ENCODE measurements around the gene SSR1.
A peak's percentile ranks its signal among the peaks of the same experiment; 100 is the strongest.
"Not testable (repeated sequence)": the region's sequence is repeated elsewhere in the genome, so short reads cannot be mapped to it uniquely, and the experiment has no call there.

Gene SSR1

DNA sequence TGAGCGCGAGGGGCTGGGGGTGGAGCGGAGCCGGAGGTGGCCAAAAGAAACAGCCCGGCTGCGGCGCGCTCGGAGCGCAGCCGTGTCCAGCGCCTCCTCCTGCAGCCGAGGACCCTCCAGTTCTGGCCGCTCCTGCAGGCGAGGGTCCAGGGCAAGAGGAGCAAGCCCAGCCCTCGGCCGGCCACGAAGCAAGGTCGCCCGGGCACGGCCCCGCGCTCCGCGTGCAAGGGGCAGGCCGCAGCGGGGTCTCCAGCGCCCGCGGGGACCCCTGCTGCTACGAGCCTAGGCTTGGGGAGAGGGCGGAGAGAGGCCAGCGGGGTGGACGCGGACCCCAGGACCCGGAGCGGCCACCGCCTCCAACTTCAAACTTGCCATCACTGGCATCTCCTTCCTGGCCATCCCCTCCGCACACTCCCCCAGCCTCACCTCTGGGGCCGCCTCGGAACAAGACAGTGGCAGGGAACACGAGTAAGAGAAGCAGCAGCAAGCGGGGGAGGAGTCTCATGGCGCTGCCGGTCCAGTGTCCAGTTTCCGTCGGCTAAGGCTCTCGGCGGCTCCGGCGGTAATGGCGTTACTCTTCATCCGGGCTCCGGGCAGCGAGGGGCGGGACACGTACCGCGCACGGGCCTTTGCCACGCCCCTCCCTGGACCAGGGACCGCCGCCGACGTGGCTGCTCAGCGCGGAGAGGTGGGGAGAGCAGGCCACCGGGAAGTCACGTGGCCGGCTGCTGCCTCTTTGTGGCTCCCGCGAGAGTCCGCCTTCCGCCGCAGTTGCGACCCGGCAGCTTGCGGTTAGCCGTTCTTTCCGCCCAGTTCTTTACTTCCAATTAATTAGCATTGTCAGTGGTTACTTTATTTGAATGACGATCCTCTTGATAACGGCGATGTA, at the start of gene SSR1:
Gene SSR1, minus strand, starts transcription at position 584 of the 889 bp plus-strand sequence. Its CDS starts 79 bp downstream, at position 505.
- DNase-seq = peak; percentile 68

DNA sequence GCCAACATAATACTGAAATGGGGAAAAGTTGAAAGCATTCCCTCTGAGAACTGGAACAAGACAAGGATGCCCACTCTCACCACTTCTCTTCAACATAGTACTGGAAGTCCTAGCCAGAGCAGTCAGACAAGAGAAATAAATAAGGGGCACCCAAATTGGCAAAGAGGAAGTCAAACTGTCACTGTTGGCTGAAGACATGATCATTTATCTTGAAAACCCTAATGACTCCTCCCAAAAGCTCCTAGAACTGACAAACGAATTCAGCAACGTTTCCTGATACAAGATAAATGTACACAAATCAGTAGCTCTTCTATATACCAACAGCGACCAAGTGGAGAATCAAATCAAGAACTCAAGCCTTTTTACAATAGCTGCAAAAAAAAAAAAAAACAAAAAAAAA, 38.9 kb upstream of the SSR1 start:
- not testable (repeated sequence) for DNase-seq

DNA sequence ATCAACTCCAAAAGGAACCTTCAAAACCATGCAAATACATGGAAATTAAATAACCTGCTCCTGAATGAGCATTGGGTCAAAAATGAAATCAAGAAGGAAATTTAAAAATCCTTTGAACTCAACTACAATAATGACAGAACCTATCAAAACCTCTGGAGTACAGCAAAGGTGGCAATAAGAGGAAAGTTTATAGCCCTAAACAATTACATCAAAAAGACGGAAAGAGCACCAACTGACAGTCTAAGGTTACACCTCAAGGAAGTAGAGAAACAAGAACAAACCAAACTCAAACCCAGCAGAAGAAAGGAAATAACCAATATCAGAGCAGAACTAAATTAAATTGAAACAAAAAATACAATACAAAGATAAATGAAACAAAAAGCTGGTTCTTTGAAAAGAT, 37.6 kb upstream of the SSR1 start:
- DNase-seq = not testable (repeated sequence)

DNA sequence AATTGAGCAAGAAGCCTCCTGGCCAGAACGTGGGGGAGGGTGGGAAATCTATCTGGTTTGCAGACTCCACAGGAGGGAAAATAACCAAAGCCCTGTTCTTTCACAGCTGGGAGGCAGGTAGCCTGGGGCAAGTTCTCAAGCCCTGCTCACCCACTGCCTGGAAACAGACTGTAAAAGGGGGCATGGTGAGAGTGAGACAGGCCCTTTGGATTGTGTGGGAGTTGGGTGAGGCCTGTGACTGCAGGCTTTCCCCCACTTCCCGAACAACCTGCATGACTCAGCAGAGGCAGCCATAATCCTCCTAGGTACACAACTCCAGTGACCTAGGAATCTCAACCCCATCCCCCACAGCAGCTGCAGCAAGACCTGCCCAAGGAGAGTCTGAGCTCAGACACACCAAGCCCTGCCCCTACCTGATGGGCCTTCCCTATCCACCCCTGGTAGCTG, 34.6 kb upstream of the SSR1 start:
- not testable (repeated sequence) for DNase-seq

DNA sequence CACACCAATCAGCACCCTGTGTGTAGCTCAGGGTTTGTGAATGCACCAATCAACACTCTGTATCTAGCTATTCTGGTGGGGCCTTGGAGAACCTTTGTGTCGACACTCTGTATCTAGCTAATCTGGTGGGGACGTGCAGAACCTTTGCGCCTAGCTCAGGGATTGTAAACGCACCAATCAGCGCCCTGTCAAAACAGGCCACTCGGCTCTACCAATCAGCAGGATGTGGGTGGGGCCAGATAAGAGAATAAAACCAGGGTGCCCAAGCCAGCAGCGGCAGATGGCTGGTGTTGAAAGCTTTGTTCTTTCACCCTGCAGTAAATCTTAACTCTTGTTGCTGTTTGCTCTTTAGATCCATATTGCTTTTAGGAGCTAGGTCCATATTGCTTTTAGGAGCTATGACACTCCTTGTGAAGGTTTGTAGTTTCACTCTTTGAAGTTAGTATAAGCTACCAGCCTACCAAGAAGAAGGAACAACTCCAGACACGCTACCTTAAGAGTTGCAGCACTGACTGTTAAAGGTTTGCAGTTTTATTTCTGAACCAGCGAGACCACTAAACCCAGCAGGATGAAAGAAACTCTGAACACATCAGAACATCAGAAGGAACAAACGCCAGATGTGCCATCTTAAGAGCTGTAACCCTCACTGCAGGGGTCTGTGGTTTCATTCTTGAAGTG, 31.9 kb upstream of the SSR1 start:
- DNase-seq = not testable (repeated sequence)

DNA sequence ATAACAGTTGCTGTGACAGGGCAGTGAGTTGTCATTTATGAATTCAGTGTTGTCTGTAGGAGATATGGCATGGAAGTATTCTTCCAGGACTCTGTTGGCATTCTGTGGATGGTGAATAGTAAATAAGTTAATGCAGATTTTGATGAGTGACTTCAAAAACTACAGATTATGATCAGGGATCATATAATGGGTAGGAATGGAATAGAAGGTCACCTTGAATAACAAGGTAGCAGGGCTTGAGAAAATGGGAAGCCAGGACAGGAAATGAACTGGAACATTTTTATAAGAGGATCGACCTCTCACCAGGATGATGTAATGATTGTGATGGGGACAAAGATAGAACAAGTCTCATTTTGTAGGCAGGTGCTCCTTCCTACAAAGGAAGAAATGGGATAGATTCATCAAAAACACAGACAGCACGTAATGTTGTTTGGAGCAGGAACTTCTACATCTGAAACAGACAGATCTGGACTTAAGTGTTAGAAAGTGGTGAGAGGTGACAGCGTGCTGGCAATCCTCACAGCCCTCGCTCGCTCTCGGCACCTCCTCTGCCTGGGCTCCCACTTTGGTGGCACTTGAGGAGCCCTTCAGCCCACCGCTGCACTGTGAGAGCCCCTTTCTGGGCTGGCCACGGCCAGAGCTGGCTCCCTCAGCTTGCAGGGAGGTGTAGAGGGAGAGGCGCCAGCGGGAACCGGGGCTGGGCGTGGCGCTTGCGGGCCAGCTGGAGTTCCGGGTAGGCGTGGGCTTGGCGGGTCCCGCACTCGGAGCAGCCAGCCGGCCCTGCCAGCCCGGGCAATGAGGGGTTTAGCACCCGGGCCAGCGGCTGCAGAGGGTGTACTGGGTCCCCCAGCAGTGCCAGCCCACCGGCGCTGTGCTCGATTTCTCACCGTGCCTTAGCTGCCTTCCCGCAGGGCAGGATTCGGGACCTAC, 30.8 kb upstream of the SSR1 start:
- no peak for DNase-seq

DNA sequence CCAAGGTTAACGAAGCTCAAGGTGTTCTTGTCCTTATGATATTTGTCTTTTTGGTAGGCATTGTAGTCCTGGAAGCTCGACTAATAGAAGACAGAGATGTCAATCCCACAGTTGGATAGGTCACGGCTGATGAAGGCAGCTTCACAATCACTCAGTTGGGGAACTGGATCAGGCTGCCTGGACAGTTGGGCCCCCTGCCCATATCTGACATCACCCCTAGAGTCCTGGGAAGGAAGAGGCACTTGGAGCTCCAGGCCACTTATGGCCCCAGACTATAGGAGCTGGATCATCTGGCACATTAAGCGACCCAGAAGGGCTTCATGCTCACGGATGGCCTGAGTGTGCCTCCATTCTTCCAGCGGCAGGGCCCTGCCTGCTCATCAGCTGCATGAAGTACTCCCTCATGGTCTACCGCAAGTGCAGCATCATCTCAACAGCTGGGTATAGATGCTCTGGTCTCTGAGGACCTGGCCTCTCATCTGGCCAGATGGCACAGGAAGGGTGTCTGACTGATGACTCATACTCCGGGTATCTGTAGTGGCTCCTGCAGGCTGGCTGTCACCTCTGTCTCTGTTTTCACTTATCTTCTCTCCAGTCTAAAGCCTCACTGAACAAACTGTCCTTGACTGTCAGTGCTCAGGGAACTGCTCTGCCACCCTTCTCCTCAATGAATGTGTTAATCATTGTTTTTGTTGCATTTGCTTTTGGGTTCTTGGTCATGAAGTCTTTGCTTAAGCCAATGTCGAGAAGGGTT, 29.2 kb upstream of the SSR1 start:
- no peak for DNase-seq

DNA sequence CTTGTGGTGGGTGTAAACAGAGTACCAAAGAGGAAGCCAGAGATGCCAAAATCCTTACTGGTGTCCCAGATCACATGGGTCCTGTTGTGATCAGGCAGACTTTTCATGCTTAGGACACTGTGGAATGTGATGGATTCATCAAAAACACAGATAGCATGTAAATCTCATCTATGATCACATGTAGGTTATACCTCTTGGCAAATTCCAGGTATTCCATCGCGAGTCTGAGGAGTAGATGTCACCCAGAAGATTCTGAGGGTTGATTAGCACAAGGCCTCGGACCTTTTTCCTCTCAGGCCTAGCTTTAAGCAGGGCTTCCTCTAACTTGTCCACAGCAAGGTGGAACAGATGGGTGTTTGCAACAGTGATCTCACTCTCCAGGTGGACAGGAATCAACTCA, 28.3 kb upstream of the SSR1 start:
- no peak for DNase-seq

DNA sequence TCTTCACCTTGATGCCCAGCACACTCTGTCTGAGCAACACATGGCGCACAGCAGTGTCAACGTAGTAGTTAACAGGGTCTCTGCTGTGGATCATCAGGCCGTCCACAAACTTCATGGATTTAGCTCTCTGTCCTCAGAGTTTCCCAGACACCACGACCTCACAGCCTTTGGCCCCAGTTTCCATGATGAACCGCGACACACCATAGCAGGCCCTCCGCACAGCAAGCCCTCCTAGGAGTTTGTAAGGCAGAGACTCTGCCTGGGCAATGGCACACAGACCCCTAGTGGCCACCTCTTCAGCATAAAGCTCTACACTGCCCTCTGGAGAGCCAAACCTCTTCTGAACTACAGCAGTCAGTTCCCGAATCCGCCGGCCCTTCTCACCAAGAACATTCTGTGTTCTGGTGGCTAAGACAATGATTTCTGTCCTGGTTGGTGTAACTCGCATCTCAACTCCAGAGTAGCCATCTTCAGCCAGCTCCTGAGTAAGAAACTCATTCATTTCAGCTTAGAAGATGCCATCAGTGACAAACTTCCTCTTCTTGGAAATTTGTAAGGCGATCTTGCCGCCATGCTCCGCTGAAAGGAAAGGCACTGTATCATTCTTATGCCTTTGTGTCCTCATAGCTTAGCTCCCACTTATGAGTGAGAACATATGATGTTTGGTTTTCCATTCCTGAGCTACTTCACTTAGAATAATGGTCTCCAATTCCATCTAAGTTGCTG, 26.2 kb upstream of the SSR1 start:
- not testable (repeated sequence) for DNase-seq

DNA sequence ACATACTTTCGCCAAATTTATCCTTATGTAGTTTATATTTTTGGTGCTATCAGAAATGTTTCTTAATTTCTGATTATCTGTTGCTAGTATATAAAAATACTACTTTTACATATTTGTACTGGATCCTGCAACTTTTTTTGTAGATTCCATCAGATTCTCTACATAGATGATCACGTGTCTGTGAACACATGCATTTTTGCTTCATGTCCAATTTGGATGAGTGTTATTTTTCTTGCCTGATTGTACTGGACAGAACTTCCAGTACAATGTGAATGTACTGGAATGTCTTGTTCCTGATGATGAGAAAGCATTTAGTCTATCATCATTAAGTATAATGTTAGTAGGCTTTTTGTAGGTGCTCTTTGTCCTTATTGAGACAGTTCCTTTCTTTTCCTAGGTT, 25.0 kb upstream of the SSR1 start:
- DNase-seq = no peak

DNA sequence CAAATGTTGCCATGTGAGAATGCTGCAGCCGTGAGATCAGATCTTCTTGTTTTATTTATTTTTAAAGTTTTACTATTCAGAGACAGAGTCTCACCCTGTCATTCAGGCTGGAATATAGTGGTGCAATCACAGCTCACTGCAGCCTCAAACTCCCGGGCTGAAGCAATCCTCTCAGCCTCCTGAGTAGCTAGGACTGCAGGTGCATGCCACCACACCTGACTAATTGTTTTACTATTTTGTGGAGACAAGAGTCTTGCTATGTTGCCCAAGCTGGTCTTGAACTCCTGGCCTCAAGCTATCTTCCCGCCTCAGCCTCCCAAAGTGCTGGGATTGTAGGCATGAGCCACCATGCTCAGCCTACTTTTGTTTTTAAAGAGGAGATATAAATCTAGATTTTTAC, 22.5 kb upstream of the SSR1 start:
- no peak for DNase-seq

DNA sequence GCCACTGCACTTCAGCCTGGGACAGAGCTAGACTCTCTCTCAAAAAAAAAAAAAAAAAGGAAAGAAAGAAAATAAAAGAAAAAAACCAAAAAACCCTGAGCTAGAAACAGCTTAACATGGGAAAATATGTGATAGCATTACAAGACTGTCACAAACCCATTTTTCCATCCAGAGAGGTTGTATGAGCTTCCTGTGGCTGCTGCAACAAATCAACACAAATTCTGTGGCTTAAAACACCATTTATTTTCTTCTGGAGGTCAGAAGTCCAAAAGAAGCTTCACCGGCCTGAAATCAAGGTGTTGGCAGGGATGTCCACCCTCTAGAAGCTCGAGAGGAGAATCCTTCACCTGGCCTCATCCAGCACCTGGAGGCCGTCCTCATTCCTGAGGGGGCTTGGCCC, 21.7 kb upstream of the SSR1 start:
- DNase-seq = no peak

DNA sequence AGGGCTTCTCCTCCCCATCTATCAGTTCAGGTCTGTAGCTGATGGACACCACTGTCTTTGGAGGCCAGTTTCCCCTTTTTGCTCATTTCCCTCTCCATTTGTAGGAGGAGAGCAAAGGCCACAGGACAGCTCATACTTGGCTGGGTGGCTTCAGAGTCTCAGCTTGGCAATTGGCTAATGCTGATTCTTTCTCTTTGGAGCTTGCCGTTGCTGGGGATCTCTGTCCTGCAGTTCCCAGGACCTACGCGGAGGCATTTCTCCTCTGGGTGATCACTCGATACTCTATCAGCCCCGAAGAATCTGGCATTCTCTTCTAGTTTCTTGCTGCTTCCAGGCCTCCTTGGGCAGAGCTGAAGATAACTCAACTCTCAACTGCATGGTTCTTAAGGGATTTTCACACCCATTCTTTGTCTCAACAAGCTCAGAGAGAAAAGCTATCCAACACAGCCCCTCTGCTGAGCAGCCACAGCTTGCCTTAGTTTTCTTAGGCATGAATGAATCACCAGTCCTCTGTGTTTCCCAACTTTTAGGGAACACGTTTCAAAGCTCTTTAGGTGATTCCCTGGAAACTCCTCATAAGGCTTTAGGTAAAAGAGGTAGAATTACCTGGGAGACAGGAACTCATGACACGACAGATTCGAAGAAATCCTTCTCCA, 19.2 kb upstream of the SSR1 start:
- no peak for DNase-seq

DNA sequence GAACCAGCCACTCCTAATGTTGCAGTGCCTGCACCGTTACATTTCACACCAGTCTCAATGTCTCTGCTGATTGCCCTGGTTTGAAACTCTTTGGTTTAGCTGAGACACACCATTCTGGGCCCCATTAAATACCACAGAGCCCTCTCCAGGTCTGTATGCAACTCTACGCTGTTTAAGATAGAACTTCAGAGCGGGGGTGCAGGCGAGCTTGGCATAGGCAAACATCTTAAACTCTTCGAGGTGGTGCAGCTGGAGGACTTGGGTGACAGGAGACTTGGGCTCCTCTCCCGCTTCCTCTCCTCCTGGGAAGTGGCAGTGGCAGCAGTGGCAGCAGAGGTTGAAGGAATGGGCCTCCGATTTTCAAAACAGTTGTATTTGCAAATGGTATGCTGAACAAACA, 18.5 kb upstream of the SSR1 start:
- no peak for DNase-seq

DNA sequence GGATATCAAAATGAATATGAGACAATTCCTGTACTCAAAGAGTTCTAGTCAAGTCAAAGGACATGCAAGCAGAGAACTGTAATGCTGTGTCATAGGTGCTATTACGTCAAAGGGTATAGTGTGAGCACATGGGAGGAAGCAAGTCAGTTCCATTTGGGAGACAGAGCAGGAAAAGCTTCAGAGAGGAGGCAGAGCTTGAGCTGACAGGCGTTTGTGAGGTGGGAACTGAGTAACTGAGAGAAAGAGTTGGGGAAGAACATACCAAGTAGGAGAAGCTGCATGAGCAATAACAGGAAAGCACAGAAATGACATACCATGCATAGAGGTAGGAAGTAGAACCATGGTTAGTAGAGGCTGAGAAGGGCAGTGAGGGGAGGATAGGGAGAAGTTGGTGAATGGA, 15.2 kb upstream of the SSR1 start:
- no peak for DNase-seq

DNA sequence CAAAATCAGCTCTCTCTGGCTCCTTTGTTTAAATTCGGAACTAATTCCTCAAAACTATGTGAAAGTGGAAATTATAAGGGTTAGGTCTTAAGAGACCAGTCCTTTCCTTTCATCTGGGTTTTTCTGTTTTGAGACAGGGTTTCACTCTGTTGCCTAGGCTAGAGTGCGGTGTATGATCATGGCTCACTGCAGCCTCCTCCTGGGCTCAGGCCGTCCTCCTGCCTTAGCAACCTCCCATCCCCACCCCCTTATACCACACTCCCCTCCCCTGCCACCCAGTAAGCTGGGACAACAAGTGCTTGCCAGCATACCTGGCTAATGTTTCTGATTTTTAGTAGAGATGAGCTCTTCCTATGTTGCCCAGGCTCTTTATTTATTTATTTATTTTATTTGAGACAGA, 12.8 kb upstream of the SSR1 start:
- DNase-seq = no peak

DNA sequence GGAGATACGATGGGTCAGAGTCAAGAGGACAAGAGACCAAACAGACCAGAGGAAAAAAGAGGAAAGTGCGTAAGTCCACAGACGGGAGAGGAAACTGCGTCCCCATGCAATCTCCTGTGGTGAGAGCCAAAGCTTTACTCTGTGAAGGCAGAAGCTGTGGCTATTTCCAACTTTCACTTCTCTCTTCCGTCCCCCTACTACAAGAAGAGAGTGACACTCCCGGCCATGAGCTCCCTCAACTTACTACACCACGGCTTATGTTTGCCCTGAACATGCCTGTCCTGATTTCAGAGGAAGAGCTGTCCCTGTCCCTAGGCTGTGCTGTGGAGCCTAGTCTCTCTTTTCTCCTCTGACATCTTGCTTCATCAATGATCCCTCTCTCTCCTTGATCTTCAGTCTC, 11.5 kb upstream of the SSR1 start:
- DNase-seq = peak; percentile 70

DNA sequence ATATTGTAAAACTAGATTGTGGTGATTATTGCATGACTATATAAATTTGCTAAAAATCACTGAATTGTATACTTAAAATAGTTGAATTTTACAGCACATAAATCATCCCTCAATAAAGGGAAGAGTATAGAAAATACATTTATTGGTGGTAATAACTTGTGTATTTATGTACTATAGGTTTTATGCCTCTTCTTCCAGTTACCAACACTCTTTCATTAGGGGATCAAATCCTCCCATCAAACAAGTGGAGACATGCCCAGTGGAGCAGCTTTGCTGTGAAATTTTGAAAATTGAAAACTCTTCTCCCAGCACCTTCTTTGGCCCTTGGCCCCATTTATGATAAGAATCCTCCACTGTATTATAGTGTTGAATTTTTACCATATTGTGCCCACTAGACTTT, 10.1 kb upstream of the SSR1 start:
- no peak for DNase-seq

DNA sequence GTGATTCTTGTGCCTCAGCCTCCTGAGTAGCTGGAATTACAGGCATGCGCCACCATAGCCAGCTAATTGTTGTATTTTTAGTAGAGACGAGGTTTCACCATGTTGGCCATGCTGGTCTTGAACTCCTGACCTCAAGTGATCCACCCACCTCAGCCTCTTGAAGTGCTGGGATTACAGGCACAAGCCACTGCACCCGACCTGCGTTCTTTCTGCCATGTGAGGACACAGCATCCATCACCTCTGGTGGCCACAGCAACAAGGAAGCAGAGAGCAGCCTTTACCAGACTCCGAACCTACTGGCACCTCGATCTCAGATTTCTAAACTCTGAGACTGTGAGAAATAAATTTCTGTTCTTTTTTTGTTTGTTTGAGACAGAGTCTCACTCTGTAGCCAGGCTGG, 8.9 kb upstream of the SSR1 start:
- not testable (repeated sequence) for DNase-seq

DNA sequence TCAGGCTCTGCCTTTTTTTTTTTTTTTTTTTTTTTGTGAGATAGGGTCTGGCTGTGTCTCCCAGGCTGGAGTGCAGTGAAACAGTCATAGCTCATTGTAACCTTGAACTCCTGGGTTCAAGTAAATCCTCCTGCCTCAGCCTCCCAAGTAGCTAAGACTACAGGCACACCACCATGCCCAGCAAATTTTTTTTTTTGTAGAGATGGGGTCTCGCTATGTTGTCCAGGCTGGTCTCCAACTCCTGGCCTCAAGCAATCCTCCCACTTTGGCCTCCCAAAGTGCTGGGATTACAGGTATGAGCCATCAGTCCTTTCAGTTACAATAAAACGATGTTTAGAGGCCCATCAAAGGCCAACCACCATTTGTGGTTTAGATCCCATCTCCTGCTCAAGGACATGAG, 6.4 kb upstream of the SSR1 start:
- DNase-seq = not testable (repeated sequence)

DNA sequence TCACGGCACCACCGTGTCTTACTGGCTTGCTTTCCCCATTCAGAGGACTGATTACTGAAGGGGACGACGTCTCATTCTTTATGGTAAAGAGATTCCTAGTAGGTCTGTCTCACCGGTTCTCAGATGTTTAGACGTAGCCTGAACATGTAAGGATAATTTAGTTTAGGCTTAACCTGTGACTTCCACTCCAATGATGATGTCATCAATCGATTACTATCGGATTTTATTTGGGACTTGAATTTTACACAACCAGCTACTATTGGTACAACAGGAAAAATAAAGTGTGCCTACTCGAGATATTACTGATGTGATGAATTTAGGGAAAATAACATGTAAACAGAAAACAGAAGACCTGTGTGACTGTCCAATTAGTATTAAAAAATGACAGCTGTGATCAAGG, 4.5 kb upstream of the SSR1 start:
- DNase-seq = no peak

Data from SIG-M5 (cell line).